H1 (cell line): ENCODE data around the gene ACAP2. TPM values are rescaled to one million over a fixed set of nuclear protein-coding genes. Genes with fewer than 3 reads are reported as not detected.

ENCODE experiments used
- CTCF ChIA-PET: fragments of 300-600 bp; sonication (Branson Sonifier 250); formaldehyde crosslinking; loops from one replicate; lab custom pipeline; 2021; ENCODE audit not compliant: partially characterized antibody; lab: Charles Lee
- POLR2A ChIA-PET: fragments of 300-600 bp; sonication (Branson Sonifier 250); formaldehyde crosslinking; loops from one replicate; lab custom pipeline; 2021; ENCODE audit warnings: inconsistent platforms; ENCODE audit not compliant: partially characterized antibody; lab: Charles Lee
- DNase-seq, 2 experiments: peaks; one replicate each; pipeline versions ENCODE4 v3.0.0 to v3.0.0-alpha.2; 2010 to 2022; ENCODE audit warnings: low spot score in 2 of 2, low read depth in 1 of 2, mixed read lengths in 1 of 2
- FAIRE-seq: peaks from 2 replicates; lab custom pipeline; 2011; peaks lifted over from hg19 to GRCh38; lab: Jason Lieb, UNC
- H2AFZ ChIP-seq: 2 replicates; pipeline ENCODE4 v1.8.1; 2012; ENCODE audit warnings: low read length, inconsistent platforms
- H2AK5ac ChIP-seq: 2 replicates; pipeline ENCODE4 v1.6.1; 2013; ENCODE audit warnings: low read depth, low read length
- H2BK120ac ChIP-seq: replicated peaks from 2 replicates; pipeline ENCODE3; 2013; ENCODE audit warnings: low read depth, low read length, inconsistent platforms
- H2BK12ac ChIP-seq: 2 replicates; pipeline ENCODE4 v1.6.1; 2013; ENCODE audit warnings: low read depth, low read length
- H2BK15ac ChIP-seq: 2 replicates; pipeline ENCODE4 v1.6.1; 2013; ENCODE audit warnings: low read length
- H2BK20ac ChIP-seq: 2 replicates; pipeline ENCODE4 v1.6.1; 2013; ENCODE audit warnings: low read length
- H2BK5ac ChIP-seq: 2 replicates; pipeline ENCODE4 v1.6.1; 2013; ENCODE audit warnings: low read depth, low read length
- H3K14ac ChIP-seq: 2 replicates; pipeline ENCODE4 v1.6.1; 2013; ENCODE audit warnings: inconsistent platforms; ENCODE audit not compliant: insufficient read length
- H3K18ac ChIP-seq: 2 replicates; pipeline ENCODE4 v1.6.1; 2013; ENCODE audit warnings: low read length; ENCODE audit errors: extremely low read depth
- H3K23ac ChIP-seq: 2 replicates; pipeline ENCODE4 v1.6.1; 2013; ENCODE audit warnings: inconsistent platforms; ENCODE audit not compliant: insufficient read length
- H3K23me2 ChIP-seq: 2 replicates; pipeline ENCODE4 v1.6.1; 2013; ENCODE audit warnings: low read depth, low read length
- H3K27ac ChIP-seq: 2 replicates; pipeline ENCODE4 v1.6.1; 2011; ENCODE audit warnings: low read depth, low read length, inconsistent platforms
- H3K27me3 ChIP-seq, 4 experiments: replicated peaks in 1 of 4; 1 replicate in 1 of 4; 2 replicates in 3 of 4; pipeline versions ENCODE4 v1.6.1 to v1.8.1; 2011 to 2013; ENCODE audit warnings: low read length in 3 of 4, mild to moderate bottlenecking in 3 of 4, inconsistent platforms in 2 of 4, mixed read lengths in 2 of 4, moderate library complexity in 1 of 4; ENCODE audit not compliant: control insufficient read depth in 3 of 4, insufficient read depth in 3 of 4; ENCODE audit errors: extremely low read depth in 1 of 4
- H3K36me3 ChIP-seq, 4 experiments: 2 replicates each; pipeline versions ENCODE4 v1.6.1 to v1.8.1; 2011 to 2013; ENCODE audit warnings: mild to moderate bottlenecking in 4 of 4, low read length in 3 of 4, moderate library complexity in 2 of 4, control low read depth in 1 of 4, inconsistent platforms in 1 of 4; ENCODE audit not compliant: insufficient read depth in 4 of 4, control insufficient read depth in 2 of 4
- H3K4ac ChIP-seq: replicated peaks from 2 replicates; pipeline ENCODE3; 2013; ENCODE audit warnings: low read length, low read depth, mixed read lengths, inconsistent platforms; ENCODE audit not compliant: insufficient read length
- H3K4me1 ChIP-seq, 4 experiments: replicated peaks in 1 of 4; 1 replicate in 1 of 4; 2 replicates in 3 of 4; pipeline versions ENCODE4 v1.6.1 to v1.8.1; 2011 to 2013; ENCODE audit warnings: low read length in 3 of 4, inconsistent platforms in 2 of 4, mixed read lengths in 1 of 4; ENCODE audit not compliant: insufficient read depth in 4 of 4, control insufficient read depth in 3 of 4
- H3K4me2 ChIP-seq, 2 experiments: 2 replicates each; pipeline versions ENCODE4 v1.6.1 to v1.8.1; 2011 to 2013; ENCODE audit warnings: low read depth in 2 of 2, low read length in 2 of 2, control low read depth in 1 of 2, inconsistent platforms in 1 of 2, mild to moderate bottlenecking in 1 of 2; ENCODE audit not compliant: insufficient read depth in 1 of 2
- H3K4me3 ChIP-seq, 4 experiments: fragments of 200-600, 300-600 bp in 1 of 4; sonication (generic), shearing (Covaris generic), sonication (Bioruptor Twin) in 1 of 4; 2 replicates each; pipeline versions ENCODE4 v1.5.1 to v1.8.1; 2011 to 2016; ENCODE audit warnings: low read length in 4 of 4, low read depth in 3 of 4, control low read depth in 2 of 4, inconsistent platforms in 2 of 4, mild to moderate bottlenecking in 2 of 4, mixed read lengths in 1 of 4, moderate library complexity in 1 of 4; ENCODE audit not compliant: insufficient read depth in 2 of 4; ENCODE audit errors: extremely low read depth in 1 of 4
- H3K56ac ChIP-seq: replicated peaks from 2 replicates; pipeline ENCODE3; 2013; ENCODE audit warnings: low read depth, mild to moderate bottlenecking, mixed read lengths, low read length, inconsistent platforms; ENCODE audit not compliant: insufficient read length
- H3K79me1 ChIP-seq: 2 replicates; pipeline ENCODE4 v1.6.1; 2013; ENCODE audit warnings: low read depth, low read length, control low read depth
- H3K79me2 ChIP-seq, 2 experiments: 2 replicates each; pipeline versions ENCODE4 v1.6.1 to v1.8.1; 2012 to 2013; ENCODE audit warnings: low read length in 2 of 2, mild to moderate bottlenecking in 2 of 2, inconsistent platforms in 1 of 2; ENCODE audit not compliant: insufficient read depth in 2 of 2, control insufficient read depth in 1 of 2
- H3K9ac ChIP-seq, 4 experiments: replicated peaks in 1 of 4; 1 replicate in 1 of 4; 2 replicates in 3 of 4; pipeline versions ENCODE4 v1.6.1 to v1.8.1; 2011 to 2013; ENCODE audit warnings: low read depth in 3 of 4, low read length in 3 of 4, control low read depth in 2 of 4, mild to moderate bottlenecking in 2 of 4, moderate library complexity in 2 of 4, inconsistent platforms in 1 of 4; ENCODE audit errors: extremely low read depth in 1 of 4
- H3K9me3 ChIP-seq, 2 experiments: 2 replicates each; pipeline versions ENCODE4 v1.6.1 to v1.8.1; 2012 to 2013; ENCODE audit warnings: mild to moderate bottlenecking in 2 of 2, moderate library complexity in 2 of 2, control low read depth in 1 of 2, inconsistent platforms in 1 of 2, low read depth in 1 of 2, low read length in 1 of 2, mixed read lengths in 1 of 2; ENCODE audit not compliant: insufficient read depth in 2 of 2
- H4K20me1 ChIP-seq, 2 experiments: replicated peaks in 1 of 2; 2 replicates each; pipeline versions ENCODE3 to v1.8.1; 2011 to 2013; ENCODE audit warnings: inconsistent platforms in 2 of 2, low read length in 2 of 2, mild to moderate bottlenecking in 1 of 2; ENCODE audit not compliant: insufficient read depth in 2 of 2, control insufficient read depth in 1 of 2
- H4K5ac ChIP-seq: 2 replicates; pipeline ENCODE4 v1.6.1; 2013; ENCODE audit warnings: low read length, low read depth, mixed read lengths, inconsistent platforms; ENCODE audit not compliant: insufficient read length
- H4K8ac ChIP-seq: 2 replicates; pipeline ENCODE4 v1.8.0; 2013; ENCODE audit warnings: mild to moderate bottlenecking, moderate library complexity, low read length, inconsistent platforms; ENCODE audit not compliant: insufficient read depth; ENCODE audit errors: extremely low read depth
- H4K91ac ChIP-seq: replicated peaks from 2 replicates; pipeline ENCODE3; 2013; ENCODE audit warnings: low read length, mixed read lengths, inconsistent platforms; ENCODE audit not compliant: insufficient read length
- ATF2 ChIP-seq: IDR thresholded peaks from 2 replicates; pipeline ENCODE4 v1.6.1; 2012; ENCODE audit warnings: low read length, inconsistent platforms
- JUND ChIP-seq: IDR thresholded peaks from 2 replicates; pipeline ENCODE4 v1.6.1; 2011; ENCODE audit warnings: mild to moderate bottlenecking, improper control_type of control experiment, low read length
- TAF7 ChIP-seq: optimal IDR thresholded peaks from 2 replicates; pipeline ENCODE3; 2011; ENCODE audit warnings: low read depth, mild to moderate bottlenecking, inconsistent platforms, low read length, moderate library complexity, borderline replicate concordance
- WGBS, 2 experiments: shearing (Covaris generic) in 1 of 2; methylation state at CpG; one replicate each; pipeline versions ENCODE4 v1.1.6 to v1.1.7; 2013 to 2015; ENCODE audit warnings: low lambda C conversion rate in 2 of 2, mixed read lengths in 2 of 2, inconsistent platforms in 1 of 2, low coverage in 1 of 2, missing lambda C conversion rate in 1 of 2; ENCODE audit not compliant: insufficient replicate concordance in 2 of 2, insufficient coverage in 1 of 2, insufficient read length in 1 of 2; ENCODE audit errors: extremely low coverage in 1 of 2, missing lambda C conversion rate in 1 of 2; 5-methylcytosine and 5-hydroxymethylcytosine counted together
- polyA plus RNA-seq, 7 experiments: library from polyadenylated mRNA; depleted of rRNA in 3 of 7; stranded (reverse) in 5 of 7; unstranded in 2 of 7; fragments of >200 nt in 5 of 7; fragments of 200-250 nt in 2 of 7; gene quantifications; 1 replicate in 5 of 7; 2 replicates in 1 of 7; 4 replicates in 1 of 7; pipeline versions ENCODE4 v1.2.1 to v1.2.3, GENCODE V29; 2011 to 2013; ENCODE audit warnings: missing spikeins in 2 of 7, mixed read lengths in 2 of 7
- total RNA-seq: library from RNA; stranded (reverse); fragmentation: NEBNext Ultra II Directional; extraction: Animal tissue kit (Norgen Biotek cat#: 25700); gene quantifications from 2 replicates; pipeline ENCODE4 v1.2.1, GENCODE V29; 2021

The ACAP2 gene
- total and polyA plus RNA-seq, 2 of the 8 experiments (the other 6 are each of a cell fraction or from before 2014, with no cell fraction given), result 7.7 to 37.3 TPM

GRCh38 chr3:195394700-195395099, 48.1 kb downstream of the ACAP2 start:
- H3K23ac ChIP-seq, result no peak overlapping the region
- CTCF ChIA-PET, result interaction anchor here (0.6 kb wide), 2 partner anchors 42 to 61 kb away, joined by 3 read pairs; no protein-coding TSS in a partner anchor
- H3K23me2 ChIP-seq, result no peaks in the 10 kb centered on the region
- H4K8ac ChIP-seq, result no peak overlapping the region
- no peak overlapping the region for H3K4me2 ChIP-seq
- no peak for DNase-seq
- no peak overlapping the region for H3K18ac ChIP-seq
- no peaks in the 10 kb centered on the region for H4K20me1 ChIP-seq
- no peak overlapping the region for H2AFZ ChIP-seq
- H3K14ac ChIP-seq, result no peak overlapping the region
- H2AK5ac ChIP-seq, result no peak overlapping the region
- H3K27ac ChIP-seq, result no peak overlapping the region
- no peak overlapping the region for H4K91ac ChIP-seq
- H3K4ac ChIP-seq, result no peak overlapping the region
- no peaks in the 10 kb centered on the region for H3K27me3 ChIP-seq
- peaks cover 0 to 4% (median 2%) of the 10 kb centered on the region in 4 experiments; a peak in 4 of 7 replicates for H3K4me1 ChIP-seq
- H4K5ac ChIP-seq, result no peak overlapping the region
- H3K56ac ChIP-seq, result no peak overlapping the region
- no peak overlapping the region for H2BK20ac ChIP-seq
- FAIRE-seq, result no peak
- H3K79me2 ChIP-seq, result peaks cover 0 to 47% of the 10 kb centered on the region in 2 experiments; a peak in 2 of 4 replicates
- TF ChIP-seq ATF2 (no peak), TAF7 (no peak), JUND (no peak)
- H3K9ac ChIP-seq, result no peak overlapping the region; a peak in 1 of 7 replicates
- H3K79me1 ChIP-seq, result 0 out of 2 replicates have a peak, but pooled peaks cover 4% of the 10 kb centered on the region
- H2BK120ac ChIP-seq, result no peak overlapping the region
- no peak overlapping the region for H3K4me3 ChIP-seq
- POLR2A ChIA-PET, result interaction anchor here (2.0 kb wide), 1 partner anchor 15 kb away, joined by 4 read pairs; no protein-coding TSS in a partner anchor
- 73% methylated on average over 3 of the region's 3 CpGs; no CpG with 5 or more reads in 1 of the 2 experiments for WGBS, 2 experiments
- no peaks in the 10 kb centered on the region for H3K9me3 ChIP-seq
- H2BK5ac ChIP-seq, result no peak overlapping the region
- H3K36me3 ChIP-seq, result no peaks in the 10 kb centered on the region
- H2BK15ac ChIP-seq, result no peak overlapping the region
- H2BK12ac ChIP-seq, result no peak overlapping the region
